Adrenal gland (tissue), 12 donors: ENCODE data around the gene GET3. TPM values are rescaled to one million over a fixed set of nuclear protein-coding genes. Genes with fewer than 3 reads are reported as not detected.

Experiments
- DNase-seq, 7 donors: peaks; one replicate each; pipeline ENCODE4 v3.0.0-alpha.2; 2019 to 2020
- H3K27ac ChIP-seq, 5 donors: fragments of 200-600 bp; sonication (generic) in 4 of 5; 1 replicate in 3 of 5; 2 replicates in 2 of 5; pipeline versions ENCODE4 v1.5.1 to v1.8.0; 2016 to 2020; ENCODE audit warnings: mild to moderate bottlenecking in 1 of 5
- H3K27me3 ChIP-seq: fragments of 200-600 bp; 2 replicates; pipeline ENCODE4 v1.8.0; 2021
- H3K36me3 ChIP-seq, 2 donors: fragments of 200-600 bp; replicated peaks in 1 of 2; 1 replicate in 1 of 2; 2 replicates in 1 of 2; pipeline versions ENCODE4 v1.5.1 to v1.8.0; 2018 to 2022
- H3K4me1 ChIP-seq, 2 donors: fragments of 200-600 bp; replicated peaks in 1 of 2; 1 replicate in 1 of 2; 2 replicates in 1 of 2; pipeline versions ENCODE4 v1.5.1 to v1.8.0; 2018 to 2021
- H3K4me3 ChIP-seq, 4 donors: fragments of 200-600 bp; sonication (generic) in 3 of 4; one replicate each; pipeline ENCODE4 v1.5.1; 2016 to 2018
- H3K9me3 ChIP-seq, 3 donors: fragments of 200-600 bp; sonication (generic) in 1 of 3; replicated peaks in 1 of 3; 1 replicate in 2 of 3; 2 replicates in 1 of 3; pipeline versions ENCODE4 v1.5.1 to v1.8.0; 2016 to 2021
- CTCF ChIP-seq, 6 experiments: fragments of 450-650 bp in 4 of 6; fragments of 200-600 bp in 2 of 6; sonication (generic) in 1 of 6; IDR thresholded peaks; 1 replicate in 5 of 6; 2 replicates in 1 of 6; pipeline versions ENCODE4 v1.5.1 to v1.8.0; 2016 to 2021; ENCODE audit warnings: antibody characterized with exemption in 6 of 6, mild to moderate bottlenecking in 2 of 6, moderate library complexity in 1 of 6
- POLR2A ChIP-seq, 2 donors: fragments of 450-650 bp; IDR thresholded peaks; one replicate each; pipeline ENCODE4 v1.6.1; 2017; ENCODE audit warnings: antibody characterized with exemption in 2 of 2, mild to moderate bottlenecking in 2 of 2, moderate library complexity in 1 of 2
- WGBS, 4 donors: extraction: QIAGEN DNeasy Blood & Tissue Kit in 2 of 4; methylation state at CpG; one replicate each; pipeline versions ENCODE4 v1.1.5 to v1.1.7; 2013 to 2017; 5-methylcytosine and 5-hydroxymethylcytosine counted together
- intact Hi-C, 2 donors: fragments of 100-400 bp; cut with DNase I; formaldehyde crosslinking; loops; one replicate each; pipeline versions ENCODE4 v1.14.1 to v1.15.0; 2022 to 2023
- polyA plus RNA-seq, 3 donors: library from polyadenylated mRNA; stranded (reverse); fragments of 200-250 nt in 2 of 3; fragments of 350-450 nt in 1 of 3; fragmentation: Illumina TruSeq in 1 of 3; extraction: RNeasy Lipid Tissue Mini Kit (QIAGEN cat#74804) in 1 of 3; gene quantifications; one replicate each; pipeline ENCODE4 v1.2.3, GENCODE V29; 2013 to 2014
- total RNA-seq, 9 donors: library from RNA; depleted of rRNA in 4 of 9; stranded (reverse); fragments of >200 nt in 4 of 9; fragments of 120-200 nt in 1 of 9; fragmentation: NEBNext Ultra II Directional in 1 of 9; extraction: Animal tissue kit (Norgen Biotek cat#: 25700) in 1 of 9; gene quantifications; one replicate each; pipeline versions ENCODE4 v1.1.0 to v1.2.4, GENCODE V29; 2013 to 2023
- donor health status: healthy with polysubstance abuse.
- donor health status: Bipolar disorder and iron deficiency.
- donor health status: DM: yes; HTN: yes; CAD: no.
- donor health status: DM: no; HTN: no; CAD: no.
- donor health status: DM: no; HTN: no; CAD: no.
- donor health status: DM: yes; HTN: yes; CAD: no.

Gene GET3
- total and polyA plus RNA-seq, 12 donors, result 50.3 to 97.7 (median 81.8) TPM

GRCh38 chr19:12730064-12730463, 7.2 kb upstream of the GET3 start:
- no peaks in the 10 kb centered on the region for H3K27me3 ChIP-seq
- no peak overlapping the region for H3K4me3 ChIP-seq
- intact Hi-C loops, result no loop called here
- DNase-seq, result no peak
- H3K36me3 ChIP-seq, result peaks cover 0 to 34% of the 10 kb centered on the region in 2 donors
- H3K4me1 ChIP-seq, result peaks cover 12 to 21% of the 10 kb centered on the region in 2 donors
- no peaks in the 10 kb centered on the region for H3K9me3 ChIP-seq
- TF ChIP-seq CTCF (IDR thresholded peaks at IDR 0.05) (no peak), POLR2A (IDR thresholded peaks at IDR 0.05) (no peak)
- WGBS, 4 donors, result 75 to 86% (median 78%) methylated on average over 3 of the region's 3 CpGs
- no peak overlapping the region for H3K27ac ChIP-seq

GRCh38 chr19:12731337-12731736, 6.0 kb upstream of the GET3 start:
- DNase-seq, result no peak
- H3K4me1 ChIP-seq, result peaks cover 12 to 24% of the 10 kb centered on the region in 2 donors
- peaks cover 0 to 34% of the 10 kb centered on the region in 2 donors for H3K36me3 ChIP-seq
- no peak overlapping the region for H3K27ac ChIP-seq
- H3K4me3 ChIP-seq, result no peak overlapping the region
- no peaks in the 10 kb centered on the region for H3K27me3 ChIP-seq
- H3K9me3 ChIP-seq, result no peaks in the 10 kb centered on the region
- WGBS, 4 donors, result 89 to 95% (median 91%) methylated on average over 6 to 24 of the region's 24 CpGs
- intact Hi-C loops, result no loop called here
- TF ChIP-seq POLR2A (IDR thresholded peaks at IDR 0.05) (no peak), CTCF (IDR thresholded peaks at IDR 0.05) (no peak)

GRCh38 chr19:12733369-12734214, 3.7 kb upstream of the GET3 start:
- intact Hi-C loops, result no loop called here

More at GRCh38 chr19:12733369-12734214, 3.7 kb upstream of the GET3 start:
- Histone ChIP-seq H3K27me3 (no peaks in the 10 kb centered on the region), H3K4me3 (peak overlapping the region; percentile 69 to 89 (median 71)), H3K36me3 (peaks cover 0 to 32% of the 10 kb centered on the region in 2 donors), H3K27ac (peak overlapping the region; percentile 48 to 94 (median 79)), H3K9me3 (no peaks in the 10 kb centered on the region), H3K4me1 (peaks cover 22 to 37% of the 10 kb centered on the region in 2 donors)
- WGBS, 4 donors, result 1 to 4% (median 1%) methylated on average over 8 to 15 of the region's 15 CpGs
- no peak for TF ChIP-seq CTCF (IDR thresholded peaks at IDR 0.05)
- TF ChIP-seq POLR2A (IDR thresholded peaks at IDR 0.05), result no peak
- peak in 2 of 7 donors; percentile 32 to 56 for DNase-seq
